RWPE2 (cell line): ENCODE measurements around the gene MYADML2.

Experiments
- ATAC-seq: fragments of 200-7000 bp; cut with Tn5 transposase; 3 replicates; pipeline ENCODE4 v1.9.1; 2021; ENCODE audit warnings: low read depth
- DNase-seq: peaks from one replicate; pipeline ENCODE4 v3.0.0-alpha.2; 2020; ENCODE audit warnings: low spot score
- H3K27ac ChIP-seq: fragments of 450-650 bp; 2 replicates; pipeline ENCODE4 v1.5.1; 2017; ENCODE audit warnings: mild to moderate bottlenecking; ENCODE audit not compliant: poor library complexity, severe bottlenecking
- H3K27me3 ChIP-seq: fragments of 250-450 bp; sonication (Bioruptor Pico); 2 replicates; pipeline ENCODE4 v1.5.1; 2021; ENCODE audit warnings: mild to moderate bottlenecking, moderate library complexity; ENCODE audit not compliant: insufficient read depth, poor library complexity, severe bottlenecking
- H3K36me3 ChIP-seq: fragments of 250-450 bp; sonication (Bioruptor Pico); 2 replicates; pipeline ENCODE4 v1.5.1; 2020; ENCODE audit warnings: low read depth, mild to moderate bottlenecking, moderate library complexity
- H3K4me1 ChIP-seq: fragments of 250-450 bp; sonication (Bioruptor Pico); 2 replicates; pipeline ENCODE4 v1.5.1; 2021; ENCODE audit warnings: mild to moderate bottlenecking, moderate library complexity; ENCODE audit not compliant: insufficient read depth, poor library complexity, severe bottlenecking
- H3K4me3 ChIP-seq: fragments of 250-450 bp; sonication (Bioruptor Pico); 2 replicates; pipeline ENCODE4 v1.5.1; 2021; ENCODE audit warnings: mild to moderate bottlenecking, moderate library complexity; ENCODE audit not compliant: severe bottlenecking
- H3K9me3 ChIP-seq: fragments of 250-450 bp; sonication (Bioruptor Pico); 2 replicates; pipeline ENCODE4 v1.5.1; 2021; ENCODE audit warnings: mild to moderate bottlenecking, moderate library complexity; ENCODE audit not compliant: severe bottlenecking
- TF ChIP-seq, protein P1 (sequence below): fragments of 450-650 bp; IDR thresholded peaks from one replicate; pipeline ENCODE4 v1.5.1; 2017; ENCODE audit warnings: mild to moderate bottlenecking, moderate library complexity; ENCODE audit not compliant: poor library complexity, severe bottlenecking

The MYADML2 gene

DNA sequence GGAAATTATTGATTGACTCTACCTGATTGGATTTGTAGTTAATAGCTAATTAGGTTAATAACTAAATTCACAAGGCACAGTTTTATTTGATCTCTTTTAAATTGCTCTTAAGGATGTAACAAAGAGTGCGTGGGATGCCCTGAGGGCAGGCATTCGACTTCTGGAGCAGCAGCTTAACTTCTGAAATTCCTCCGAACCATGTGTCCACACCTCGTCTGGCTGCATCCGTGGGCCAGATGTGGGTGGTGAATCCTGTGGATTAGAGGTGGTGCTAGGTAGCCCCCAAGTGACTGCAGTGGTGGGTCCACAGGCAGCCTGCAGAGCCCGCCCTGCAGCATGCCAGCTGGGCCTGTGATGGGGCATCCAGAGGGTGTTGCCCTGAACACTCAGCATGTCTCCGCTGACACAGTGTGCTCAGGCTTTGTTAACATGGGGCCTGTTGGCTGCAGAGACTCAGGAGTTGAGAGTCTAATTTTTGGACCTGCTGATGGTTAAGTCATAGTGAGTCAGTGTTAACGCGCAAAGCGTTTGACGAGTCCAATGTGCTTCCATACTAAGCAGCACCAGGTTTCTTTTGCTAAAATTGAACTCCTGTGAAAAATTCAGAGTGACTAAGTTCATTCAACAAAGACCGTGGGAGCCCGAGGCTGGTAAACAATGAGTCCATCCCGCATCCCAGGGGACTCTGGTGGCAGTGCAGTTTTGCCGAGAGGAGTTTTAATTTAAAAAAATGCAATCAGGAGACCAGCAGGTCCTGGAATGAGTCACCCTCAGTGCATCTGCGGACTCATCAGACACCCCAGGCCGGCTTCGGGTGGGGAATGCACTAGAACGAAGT is 48.8 kb downstream of the MYADML2 start:
- Histone ChIP-seq H3K27me3 (no peaks in the 10 kb centered on the region), H3K4me3 (no peak overlapping the region), H3K36me3 (peaks cover 64% of the 10 kb centered on the region), H3K9me3 (no peaks in the 10 kb centered on the region), H3K4me1 (peaks cover 20% of the 10 kb centered on the region), H3K27ac (peak overlapping the region; percentile 76)
- DNase-seq: peak; percentile 86
- ATAC-seq: peak; percentile 75
- TF ChIP-seq, protein P1, sequence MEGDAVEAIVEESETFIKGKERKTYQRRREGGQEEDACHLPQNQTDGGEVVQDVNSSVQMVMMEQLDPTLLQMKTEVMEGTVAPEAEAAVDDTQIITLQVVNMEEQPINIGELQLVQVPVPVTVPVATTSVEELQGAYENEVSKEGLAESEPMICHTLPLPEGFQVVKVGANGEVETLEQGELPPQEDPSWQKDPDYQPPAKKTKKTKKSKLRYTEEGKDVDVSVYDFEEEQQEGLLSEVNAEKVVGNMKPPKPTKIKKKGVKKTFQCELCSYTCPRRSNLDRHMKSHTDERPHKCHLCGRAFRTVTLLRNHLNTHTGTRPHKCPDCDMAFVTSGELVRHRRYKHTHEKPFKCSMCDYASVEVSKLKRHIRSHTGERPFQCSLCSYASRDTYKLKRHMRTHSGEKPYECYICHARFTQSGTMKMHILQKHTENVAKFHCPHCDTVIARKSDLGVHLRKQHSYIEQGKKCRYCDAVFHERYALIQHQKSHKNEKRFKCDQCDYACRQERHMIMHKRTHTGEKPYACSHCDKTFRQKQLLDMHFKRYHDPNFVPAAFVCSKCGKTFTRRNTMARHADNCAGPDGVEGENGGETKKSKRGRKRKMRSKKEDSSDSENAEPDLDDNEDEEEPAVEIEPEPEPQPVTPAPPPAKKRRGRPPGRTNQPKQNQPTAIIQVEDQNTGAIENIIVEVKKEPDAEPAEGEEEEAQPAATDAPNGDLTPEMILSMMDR: no peak

DNA sequence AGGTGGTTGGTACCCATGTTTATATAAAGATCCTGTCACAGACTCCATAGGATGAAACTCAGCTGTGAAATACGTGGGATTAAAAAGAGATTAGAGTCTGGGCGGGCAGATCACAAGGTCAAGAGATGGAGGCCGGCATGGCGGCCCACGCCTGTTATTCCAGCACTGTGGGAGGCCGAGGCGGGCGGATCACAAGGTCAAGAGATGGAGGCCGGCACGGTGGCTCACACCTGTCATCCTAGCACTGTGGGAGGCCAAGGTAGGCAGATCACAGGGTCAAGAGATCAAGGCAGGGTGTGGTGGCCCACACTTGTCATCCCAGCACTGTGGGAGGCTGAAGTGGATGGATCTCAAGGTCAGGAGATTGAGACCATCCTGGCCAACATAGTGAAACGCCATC is 51.6 kb downstream of the MYADML2 start:
- H3K4me3 ChIP-seq: no peak overlapping the region
- H3K36me3 ChIP-seq: peaks cover 64% of the 10 kb centered on the region
- DNase-seq: no peak
- ATAC-seq: no peak
- no peak overlapping the region for H3K27ac ChIP-seq
- peaks cover 20% of the 10 kb centered on the region for H3K4me1 ChIP-seq
- H3K9me3 ChIP-seq: peaks cover 1% of the 10 kb centered on the region
- no peaks in the 10 kb centered on the region for H3K27me3 ChIP-seq
- TF ChIP-seq, protein P1: no peak

DNA sequence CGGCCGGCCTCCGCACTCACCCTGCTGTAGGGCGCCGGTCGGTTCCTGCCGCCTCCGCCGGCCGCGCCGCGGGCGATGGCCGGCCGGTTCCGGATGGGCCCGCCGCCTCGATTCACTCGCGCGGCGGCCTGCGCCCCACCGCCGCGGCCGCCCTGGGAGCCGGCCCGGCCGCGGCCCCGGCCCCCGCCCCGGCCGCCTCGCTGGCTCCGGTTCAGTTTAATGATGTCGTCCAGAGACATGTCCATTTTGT is 55.8 kb downstream of the MYADML2 start:
- TF ChIP-seq, protein P1: no peak
- Histone ChIP-seq H3K27ac (peak overlapping the region; percentile 79), H3K9me3 (peaks cover 1% of the 10 kb centered on the region), H3K27me3 (no peaks in the 10 kb centered on the region), H3K36me3 (peaks cover 70% of the 10 kb centered on the region), H3K4me1 (peaks cover 4% of the 10 kb centered on the region), H3K4me3 (peak overlapping the region; percentile 72)
- ATAC-seq: no peak
- no peak for DNase-seq

DNA sequence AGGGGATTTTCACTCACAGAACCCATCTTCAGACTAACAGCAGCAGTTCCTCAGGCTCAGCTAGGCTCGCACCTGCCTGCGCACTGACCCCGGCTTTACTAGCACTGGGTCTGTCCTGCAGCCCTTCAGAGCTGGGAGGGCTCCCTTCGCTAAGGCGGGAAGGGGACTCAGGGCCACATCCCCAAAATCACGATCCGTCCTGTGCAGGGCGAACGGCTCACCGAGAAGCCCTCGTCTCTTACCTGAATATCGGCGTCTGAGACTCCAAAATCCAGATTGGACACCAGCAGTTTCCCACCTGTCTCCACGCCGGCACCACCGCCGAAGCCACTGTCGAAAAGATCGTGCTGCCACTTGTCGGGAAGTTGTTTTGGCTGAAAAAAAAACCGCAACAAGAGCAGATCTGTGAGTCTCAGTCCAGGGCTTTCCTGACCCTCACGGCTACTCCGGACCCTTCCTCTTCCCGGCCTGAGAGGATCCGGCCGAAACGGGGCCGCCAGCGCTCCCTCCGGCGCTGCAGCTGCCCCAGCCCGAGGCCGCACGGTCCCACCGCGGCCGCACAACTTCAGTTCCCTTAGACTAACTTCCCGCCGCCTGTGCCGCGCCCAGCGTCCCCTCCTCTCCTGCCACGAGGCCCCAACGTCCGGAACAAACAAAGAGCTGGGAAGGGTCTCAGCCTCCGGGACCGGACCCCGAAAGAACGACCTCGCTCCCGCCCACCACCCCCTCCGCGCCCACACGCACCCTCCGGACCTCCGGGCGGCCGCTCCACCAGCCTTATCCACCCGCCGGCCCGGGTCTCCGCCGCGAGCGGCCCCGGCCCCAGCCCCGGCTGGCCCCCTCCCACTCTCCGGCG is 56.4 kb downstream of the MYADML2 start:
- peak overlapping the region; percentile 79 for H3K27ac ChIP-seq
- DNase-seq (no peak), ATAC-seq (no peak)
- TF ChIP-seq, protein P1: no peak
- H3K36me3 ChIP-seq: peaks cover 70% of the 10 kb centered on the region
- H3K27me3 ChIP-seq: no peaks in the 10 kb centered on the region
- H3K9me3 ChIP-seq: peaks cover 1% of the 10 kb centered on the region
- peak overlapping the region; percentile 72 for H3K4me3 ChIP-seq
- peaks cover 4% of the 10 kb centered on the region for H3K4me1 ChIP-seq
